HG02642 (cell line): ENCODE measurements around the gene ADRA2B.
"Not testable (repeated sequence)": the region's sequence is repeated elsewhere in the genome, so short reads cannot be mapped to it uniquely, and the experiment has no call there.

Experiments used
- ATAC-seq: cut with Tn5 transposase; IDR thresholded peaks from one replicate; pipeline ENCODE4 v1.9.1; 2021; ENCODE audit warnings: mild to moderate bottlenecking; ENCODE audit not compliant: unreplicated experiment, poor library complexity

ADRA2B gene

GRCh38 chr2:96116424-96116878 is at the start of gene ADRA2B:
ADRA2B (minus strand) TSS chr2:96116571; CDS start chr2:96116149, 422 bp downstream.
- ATAC-seq = peak; percentile 48

GRCh38 chr2:96164459-96165184 is 48.3 kb upstream of the ADRA2B start:
- peak; percentile 73 for ATAC-seq

GRCh38 chr2:96163768-96164429 is 47.5 kb upstream of the ADRA2B start:
- ATAC-seq = peak; percentile 61

DNA sequence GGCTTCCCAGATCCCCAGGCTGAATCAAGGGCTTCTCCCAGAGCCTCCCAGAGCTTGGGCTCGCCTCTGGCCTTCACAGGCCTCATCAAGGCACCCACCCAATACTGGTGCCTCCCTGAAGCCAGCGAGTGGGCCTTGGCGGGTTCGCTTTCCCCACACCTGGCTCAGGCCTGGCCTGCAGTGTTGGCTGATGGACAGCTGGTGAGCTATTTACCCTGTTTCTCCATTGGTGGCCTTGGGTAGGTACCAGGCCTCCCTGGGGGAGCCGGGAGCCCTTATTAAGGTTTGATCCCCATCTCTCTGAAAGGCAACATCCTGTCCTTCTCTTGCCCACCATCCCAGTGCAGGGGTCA is 47.0 kb upstream of the ADRA2B start:
- peak; percentile 10 for ATAC-seq

- ATAC-seq = no peak
These were observed 45.5 kb upstream of the ADRA2B start for GRCh38 chr2:96161898-96162297.

DNA sequence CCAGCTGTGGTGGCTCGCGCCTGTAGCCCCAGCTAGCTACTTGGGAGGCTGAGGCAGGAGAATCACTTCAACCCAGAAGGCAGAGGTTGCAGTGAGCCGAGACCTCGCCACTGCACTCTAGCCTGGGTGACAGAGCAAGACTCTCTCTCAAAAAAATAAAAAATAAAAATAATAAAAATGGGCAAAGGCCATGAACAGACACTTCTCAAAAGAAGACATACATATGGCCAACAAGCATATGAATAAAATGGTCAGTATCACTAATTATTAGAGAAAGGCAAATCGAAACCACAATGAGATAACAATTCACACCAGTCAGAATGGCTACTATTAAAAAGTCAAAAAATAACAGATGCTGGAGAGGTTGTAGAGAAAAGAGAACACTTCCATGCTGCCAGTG is 44.0 kb upstream of the ADRA2B start:
- ATAC-seq = not testable (repeated sequence)

GRCh38 chr2:96159084-96159830 is 42.9 kb upstream of the ADRA2B start:
- ATAC-seq = no peak

GRCh38 chr2:96158554-96158940 is 42.2 kb upstream of the ADRA2B start:
- no peak for ATAC-seq

DNA sequence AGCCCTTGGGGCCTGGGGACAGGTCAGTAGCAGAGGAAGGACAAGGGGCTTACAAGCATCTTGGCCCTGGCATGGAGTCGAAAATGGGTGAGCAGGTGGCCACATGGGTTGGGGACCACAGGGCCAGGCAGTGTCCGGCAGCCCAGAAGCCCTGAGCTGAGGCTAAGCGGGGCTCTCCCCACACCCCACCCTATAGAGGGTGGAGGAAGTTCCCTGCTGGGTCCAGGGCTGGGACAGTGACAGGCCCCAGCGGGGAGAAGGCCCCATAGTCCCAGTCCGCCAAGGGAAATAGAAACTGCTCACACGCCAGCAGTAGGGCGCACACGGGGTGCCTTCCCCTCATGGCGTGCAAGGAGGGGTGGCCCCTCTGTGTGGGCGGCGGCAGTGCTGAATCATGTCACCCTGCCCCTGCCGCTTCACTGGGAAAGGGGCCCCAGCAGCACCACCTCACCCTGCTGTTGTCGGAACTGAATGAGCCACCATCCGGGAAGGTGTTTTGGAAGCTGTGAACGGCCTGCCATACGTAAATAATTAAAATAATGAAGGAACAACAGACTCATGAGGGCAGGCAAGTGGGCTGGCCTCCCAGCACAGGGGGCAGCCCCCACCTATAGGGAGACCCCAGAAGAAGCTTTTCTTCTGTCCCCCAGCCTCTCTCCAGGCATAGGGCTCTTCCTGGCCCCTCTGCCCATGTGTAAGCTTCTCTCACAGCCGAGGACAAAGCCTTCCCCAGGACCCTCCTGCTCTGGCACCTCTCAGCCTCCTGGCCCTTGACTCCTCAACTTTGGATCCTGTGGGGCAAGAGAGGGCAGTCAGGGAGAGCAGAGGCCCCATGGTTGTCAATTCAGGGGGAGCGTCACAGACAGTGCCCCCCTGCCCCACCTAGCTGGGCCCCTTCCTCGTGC is 41.5 kb upstream of the ADRA2B start:
- peak; percentile 67 for ATAC-seq

GRCh38 chr2:96156926-96157648 is 40.7 kb upstream of the ADRA2B start:
- peak; percentile 41 for ATAC-seq

- ATAC-seq = no peak
These were observed 39.8 kb upstream of the ADRA2B start for GRCh38 chr2:96156011-96156820.

DNA sequence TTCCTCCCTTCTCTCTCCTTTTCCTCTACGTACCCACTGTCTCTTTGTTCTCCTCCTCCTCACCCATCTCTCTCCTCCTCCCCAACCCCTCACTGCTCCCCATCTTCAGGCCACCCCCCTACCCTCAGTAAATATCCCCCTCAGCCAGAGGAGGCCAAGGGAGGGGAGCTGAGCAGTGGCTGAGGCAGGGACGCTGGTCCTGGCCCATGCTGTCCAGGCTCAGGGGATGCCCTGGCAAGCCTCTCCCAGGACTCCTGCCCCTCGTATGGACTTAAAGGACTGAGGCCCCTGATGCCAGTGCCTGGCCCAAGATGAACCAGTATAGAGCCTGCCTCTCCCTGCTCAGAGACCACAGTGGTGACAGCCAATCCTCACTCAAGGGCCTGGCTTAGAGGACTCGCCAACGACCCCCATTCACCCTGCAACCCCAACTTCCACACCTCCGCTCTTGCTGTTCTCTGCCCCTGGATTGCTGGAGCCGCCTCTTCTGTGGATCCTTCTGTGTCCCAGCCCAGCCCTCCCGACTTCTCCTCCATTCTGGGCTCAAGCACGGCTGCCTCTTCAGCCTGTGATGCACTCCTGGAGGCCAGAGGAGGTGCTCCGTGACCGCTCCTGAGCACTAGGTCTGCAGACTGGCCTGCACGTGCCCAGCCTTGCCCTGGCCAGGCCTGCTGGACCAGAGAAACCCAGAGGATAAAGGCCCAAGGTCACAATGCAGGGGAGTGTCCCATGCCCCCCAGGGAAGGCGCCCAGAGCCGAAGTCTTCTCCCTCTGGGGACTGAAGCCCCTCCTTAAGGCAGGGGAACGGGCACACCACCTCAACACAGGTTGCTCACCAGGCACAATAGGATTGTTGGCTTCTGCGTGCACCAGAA is 38.4 kb upstream of the ADRA2B start:
- ATAC-seq = no peak

GRCh38 chr2:96153991-96154431 is 37.6 kb upstream of the ADRA2B start:
- ATAC-seq = no peak

DNA sequence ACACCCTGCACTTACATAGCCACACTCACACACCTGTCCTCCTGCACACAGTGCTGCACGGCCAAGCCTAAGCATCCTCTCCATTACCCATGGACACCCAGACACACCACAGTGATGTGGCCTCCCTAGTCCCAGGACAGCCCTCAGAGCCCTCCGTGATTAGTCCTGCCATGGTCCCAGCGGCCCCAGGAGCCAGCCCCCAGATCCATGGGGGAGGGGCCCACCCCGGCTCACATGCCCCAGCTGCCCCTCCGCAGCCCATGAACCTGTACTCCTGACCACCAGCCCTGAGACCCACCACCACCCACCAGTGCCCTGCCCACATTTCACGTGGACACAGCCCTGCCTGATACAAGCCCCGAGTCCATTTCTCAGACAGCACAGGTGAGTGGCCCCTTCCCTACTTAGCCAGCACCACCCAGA is 36.9 kb upstream of the ADRA2B start:
- ATAC-seq = no peak

DNA sequence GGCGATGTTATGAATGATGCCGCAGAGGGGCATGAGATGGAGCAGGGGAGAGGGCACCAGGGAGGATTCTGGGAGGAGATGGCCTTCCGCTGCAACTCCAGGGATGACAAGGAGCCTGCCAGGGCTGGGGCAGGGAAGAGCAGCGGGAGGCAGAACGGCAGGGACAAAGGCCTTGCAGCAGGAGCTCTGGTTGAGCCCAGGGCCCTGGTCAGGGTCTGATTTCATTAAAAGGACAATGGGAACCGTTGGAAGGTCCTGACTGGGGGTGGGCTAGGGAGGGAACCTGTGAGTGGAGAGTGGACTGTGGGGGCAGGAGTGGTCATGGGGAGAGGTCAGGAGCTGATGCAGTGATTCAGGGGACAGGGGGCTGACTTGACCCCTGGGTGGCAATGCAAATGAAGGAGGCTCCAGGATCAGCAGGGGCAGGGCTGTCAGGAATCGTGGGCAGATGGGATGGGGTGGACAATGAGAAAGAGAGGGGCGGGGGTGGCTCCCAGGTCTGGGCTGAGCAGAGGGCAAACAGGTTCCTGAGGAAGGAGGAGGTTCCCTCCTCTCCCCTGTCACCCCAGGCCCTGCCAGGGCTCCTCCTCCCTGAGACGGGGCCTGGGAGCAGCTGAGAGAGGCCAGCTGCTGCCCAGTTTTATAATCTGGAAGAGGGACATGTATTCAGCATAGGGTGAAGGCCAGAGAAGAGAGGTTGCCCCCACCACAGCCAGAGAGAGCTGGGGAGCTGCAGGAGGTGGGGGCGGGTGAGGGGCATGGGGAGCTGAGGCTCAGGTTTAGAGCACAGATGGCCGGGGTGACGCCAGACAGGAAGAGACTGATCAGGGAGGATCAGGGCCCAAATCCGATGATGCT is 36.2 kb upstream of the ADRA2B start:
- ATAC-seq = no peak

DNA sequence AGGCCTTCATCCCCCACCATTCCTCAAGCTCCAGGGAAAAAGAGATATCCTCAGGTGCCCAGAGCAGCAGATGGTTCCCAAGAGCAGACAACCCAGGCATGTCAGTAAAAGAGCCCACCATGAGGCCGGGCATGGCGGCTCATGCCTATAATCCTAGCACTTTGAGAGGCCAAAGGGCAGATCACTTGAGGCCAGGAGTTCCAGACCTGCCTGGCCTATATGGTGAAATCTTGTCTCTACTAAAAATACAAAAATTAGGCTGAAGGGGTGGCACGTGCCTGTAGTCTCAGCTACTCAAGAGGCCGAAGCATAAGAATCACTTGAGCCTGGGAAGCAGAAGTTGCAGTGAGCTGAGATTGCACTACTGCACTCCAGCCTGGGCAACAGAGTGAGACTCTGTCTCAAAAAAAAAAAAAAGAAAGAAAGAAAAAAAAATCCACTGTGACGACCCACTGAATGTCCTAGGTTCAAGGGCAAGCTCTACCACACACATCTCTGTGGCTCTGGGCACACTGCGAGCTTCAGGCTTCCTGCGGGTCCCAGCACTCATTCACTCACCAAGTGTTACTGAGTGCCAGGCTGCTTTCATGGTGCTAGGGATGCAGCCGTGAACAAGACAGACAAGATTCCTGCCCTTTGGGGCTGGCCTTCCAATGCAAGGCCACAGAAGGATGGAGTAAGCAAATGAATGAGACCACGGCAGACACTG is 35.4 kb upstream of the ADRA2B start:
- no peak for ATAC-seq
